Endodermal cell (in vitro differentiated cells): ENCODE measurements around the gene CD33. TPM values are rescaled to one million over a fixed set of nuclear protein-coding genes. Genes with fewer than 3 reads are reported as not detected.

ENCODE experiments used
- DNase-seq: peaks from one replicate; pipeline ENCODE4 v3.0.0-alpha.2; 2017
- H3K27ac ChIP-seq: 2 replicates; pipeline ENCODE4 v1.5.1; 2013; ENCODE audit warnings: mild to moderate bottlenecking, low read depth, low read length, moderate library complexity
- H3K27me3 ChIP-seq: 2 replicates; pipeline ENCODE4 v1.6.1; 2013; ENCODE audit warnings: mild to moderate bottlenecking, low read length, moderate library complexity; ENCODE audit not compliant: insufficient read depth, control insufficient read depth, poor library complexity, severe bottlenecking
- H3K36me3 ChIP-seq: 2 replicates; pipeline ENCODE4 v1.7.0; 2013; ENCODE audit warnings: mild to moderate bottlenecking, low read length, moderate library complexity; ENCODE audit not compliant: control insufficient read depth, insufficient read depth
- H3K4me1 ChIP-seq: one replicate; pipeline ENCODE4 v1.7.0; 2013; ENCODE audit warnings: low read length; ENCODE audit not compliant: control insufficient read depth, insufficient read depth
- H3K4me3 ChIP-seq: 2 replicates; pipeline ENCODE4 v1.5.1; 2013; ENCODE audit warnings: mild to moderate bottlenecking, low read length, moderate library complexity
- H3K9ac ChIP-seq: 2 replicates; pipeline ENCODE4 v1.6.1; 2013; ENCODE audit warnings: mild to moderate bottlenecking, low read length, moderate library complexity; ENCODE audit not compliant: poor library complexity, severe bottlenecking; ENCODE audit errors: extremely low read depth
- H3K9me3 ChIP-seq: 2 replicates; pipeline ENCODE4 v1.6.1; 2013; ENCODE audit warnings: mild to moderate bottlenecking, low read length, moderate library complexity; ENCODE audit not compliant: control insufficient read depth
- H3K27ac Mint-ChIP-seq: 2 replicates; pipeline ENCODE4 v1.8.0; 2020; ENCODE audit warnings: mixed read lengths
- H3K27me3 Mint-ChIP-seq: 2 replicates; pipeline ENCODE4 v1.8.0; 2021; ENCODE audit warnings: mild to moderate bottlenecking, mixed read lengths; ENCODE audit not compliant: insufficient read depth
- H3K36me3 Mint-ChIP-seq: 2 replicates; pipeline ENCODE4 v1.8.0; 2020; ENCODE audit warnings: low read depth, mixed read lengths
- H3K4me1 Mint-ChIP-seq: 2 replicates; pipeline ENCODE4 v1.8.0; 2020; ENCODE audit warnings: mixed read lengths
- H3K4me3 Mint-ChIP-seq: 2 replicates; pipeline ENCODE4 v1.8.0; 2020; ENCODE audit warnings: mild to moderate bottlenecking, moderate library complexity, mixed read lengths
- H3K9me3 Mint-ChIP-seq: 2 replicates; pipeline ENCODE4 v1.8.0; 2020; ENCODE audit warnings: mild to moderate bottlenecking, mixed read lengths
- CTCF ChIP-seq: fragments of 200-600 bp; sonication (generic); conservative IDR thresholded peaks from 2 replicates; pipeline ENCODE4 v1.5.0; 2021; ENCODE audit warnings: antibody characterized with exemption, mild to moderate bottlenecking
- WGBS, 2 experiments: methylation state at CpG; one replicate each; pipeline versions ENCODE4 v1.1.5 to v1.1.7; 2013; ENCODE audit warnings: missing lambda C conversion rate in 2 of 2, mixed read lengths in 1 of 2; ENCODE audit not compliant: insufficient coverage in 1 of 2, insufficient read length in 1 of 2; 5-methylcytosine and 5-hydroxymethylcytosine counted together
- total RNA-seq, 2 donors: library from RNA; stranded (reverse); fragmentation: NEBNext Ultra II Directional in 1 of 2; extraction: Animal tissue kit (Norgen Biotek cat#: 25700) in 1 of 2; gene quantifications; 2 replicates in 1 of 2; 3 replicates in 1 of 2; pipeline ENCODE4 v1.2.1, GENCODE V29; 2021

Gene CD33
- total RNA-seq, 2 donors from 2014 or later: not detected

DNA sequence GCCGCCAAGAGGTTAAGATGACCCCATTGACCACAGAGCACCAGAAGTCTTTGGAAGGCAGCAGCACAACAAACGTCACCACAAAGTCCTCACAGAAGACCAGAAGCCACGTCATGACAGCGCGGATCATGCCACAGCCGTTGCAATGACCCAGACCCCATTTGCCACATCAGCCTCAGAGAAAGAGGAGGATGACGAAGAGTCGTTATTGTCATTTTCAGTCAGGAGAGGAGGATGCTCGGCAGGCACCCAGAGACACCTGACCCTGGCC is 29.6 kb upstream of the CD33 start:
- Mint-ChIP-seq H3K9me3 (no peaks in the 10 kb centered on the region), H3K27me3 (peaks cover 11% of the 10 kb centered on the region), H3K4me1 (no peaks in the 10 kb centered on the region), H3K27ac (no peak overlapping the region), H3K4me3 (no peak overlapping the region), H3K36me3 (no peaks in the 10 kb centered on the region)
- H3K4me3 ChIP-seq: no peak overlapping the region
- no peak overlapping the region for H3K9ac ChIP-seq
- WGBS, 2 experiments: 92 to 97% methylated on average over 6 to 9 of the region's 9 CpGs
- DNase-seq: no peak
- no peaks in the 10 kb centered on the region for H3K36me3 ChIP-seq
- H3K4me1 ChIP-seq: no peaks in the 10 kb centered on the region
- no peak overlapping the region for H3K27ac ChIP-seq
- no peak for TF ChIP-seq CTCF
- H3K27me3 ChIP-seq: no peaks in the 10 kb centered on the region
- H3K9me3 ChIP-seq: no peaks in the 10 kb centered on the region

DNA sequence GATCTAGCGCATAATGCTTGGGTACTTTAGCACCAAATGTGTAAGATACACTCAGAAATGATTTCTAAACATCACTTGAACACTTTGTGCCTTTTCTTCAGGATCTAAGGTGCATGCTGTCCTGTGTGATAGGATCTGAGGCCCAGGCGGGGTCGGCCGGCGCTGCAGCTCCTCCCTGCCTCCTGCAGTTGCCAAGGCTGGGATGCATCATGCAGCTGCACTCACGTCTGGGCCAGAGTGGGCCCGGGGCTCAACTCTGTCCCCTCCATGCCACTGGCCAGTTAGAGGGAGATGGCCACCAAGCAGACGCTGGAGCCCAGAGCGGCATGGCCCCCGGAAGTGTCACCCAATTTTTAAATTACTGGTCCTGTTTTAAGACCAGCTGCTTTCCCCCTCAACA is 29.3 kb upstream of the CD33 start:
- H3K27ac Mint-ChIP-seq: no peak overlapping the region

DNA sequence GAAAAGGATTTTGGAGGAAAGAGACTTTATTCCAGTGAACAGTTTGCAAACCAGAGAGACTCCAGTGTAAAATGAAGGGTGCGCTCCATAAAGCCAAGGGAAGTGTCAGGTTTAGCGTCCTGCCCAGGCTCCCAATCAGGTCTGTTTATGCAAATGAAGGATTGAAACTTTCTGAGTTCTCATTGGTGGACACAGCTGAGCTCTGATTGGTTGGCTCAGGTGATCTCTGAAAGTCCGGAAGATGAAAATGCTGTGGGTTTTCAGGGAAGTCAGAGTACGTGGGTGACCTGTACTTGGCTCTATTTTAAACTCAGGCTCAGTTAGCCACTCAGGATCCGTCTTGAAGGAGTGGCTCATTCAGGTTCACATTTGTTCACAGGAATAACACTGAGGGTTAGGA is 28.7 kb upstream of the CD33 start:
- Mint-ChIP-seq H3K9me3 (no peaks in the 10 kb centered on the region), H3K36me3 (no peaks in the 10 kb centered on the region), H3K4me3 (no peak overlapping the region), H3K4me1 (no peaks in the 10 kb centered on the region), H3K27me3 (peaks cover 12% of the 10 kb centered on the region), H3K27ac (no peak overlapping the region)
- 92 to 96% methylated on average over 5 of the region's 5 CpGs for WGBS, 2 experiments
- no peak for TF ChIP-seq CTCF
- Histone ChIP-seq H3K4me3 (no peak overlapping the region), H3K27ac (no peak overlapping the region), H3K4me1 (no peaks in the 10 kb centered on the region), H3K27me3 (no peaks in the 10 kb centered on the region), H3K9me3 (no peaks in the 10 kb centered on the region), H3K36me3 (no peaks in the 10 kb centered on the region), H3K9ac (no peak overlapping the region)
- DNase-seq: no peak

More for the DNA sequence above, 29.3 kb upstream of the CD33 start:
- no peaks in the 10 kb centered on the region for H3K27me3 ChIP-seq
- H3K27ac ChIP-seq: no peak overlapping the region
- no peak for DNase-seq
- no peaks in the 10 kb centered on the region for H3K36me3 Mint-ChIP-seq
- no peaks in the 10 kb centered on the region for H3K4me1 ChIP-seq
- H3K9me3 Mint-ChIP-seq: no peaks in the 10 kb centered on the region
- H3K4me3 Mint-ChIP-seq: no peak overlapping the region
- H3K9me3 ChIP-seq: no peaks in the 10 kb centered on the region
- no peaks in the 10 kb centered on the region for H3K4me1 Mint-ChIP-seq
- 93 to 94% methylated on average over 6 to 10 of the region's 10 CpGs for WGBS, 2 experiments
- peaks cover 12% of the 10 kb centered on the region for H3K27me3 Mint-ChIP-seq
- H3K4me3 ChIP-seq: no peak overlapping the region
- H3K36me3 ChIP-seq: no peaks in the 10 kb centered on the region
- no peak for TF ChIP-seq CTCF
- no peak overlapping the region for H3K9ac ChIP-seq
